Measurements from ENCODE around the gene PRIM1.
"Not testable (repeated sequence)": the region's sequence is repeated elsewhere in the genome, so short reads cannot be mapped to it uniquely, and the experiment has no call there.

Gene PRIM1

GRCh38 chr12:56763753-56764657, 11.9 kb upstream of the PRIM1 start:
- no peak for DNase-seq (ENCODE audit: low read depth, low spot score)
- Histone ChIP-seq H3K36me3 (ENCODE audit: control insufficient read depth, insufficient read depth, low read length) (no peaks in the 10 kb centered on the region), H3K4me3 (ENCODE audit: low read length) (no peak overlapping the region), H3K4me1 (ENCODE audit: control insufficient read depth, insufficient read depth, low read length) (no peaks in the 10 kb centered on the region; the same call in 1 of the 2 replicates), H3K27me3 (ENCODE audit: control insufficient read depth, insufficient read depth, low read length) (no peaks in the 10 kb centered on the region), H3K27ac (ENCODE audit: low read length) (no peak overlapping the region), H3K9me3 (ENCODE audit: control insufficient read depth, insufficient read depth, low read length) (no peaks in the 10 kb centered on the region)
- no CpG with 5 or more reads among the region's 5 CpGs for WGBS (ENCODE audit: insufficient coverage, insufficient read length)

- no peaks in the 10 kb centered on the region for H3K27me3 ChIP-seq (ENCODE audit: control insufficient read depth, insufficient read depth, low read length)
- no peaks in the 10 kb centered on the region for H3K36me3 ChIP-seq (ENCODE audit: control insufficient read depth, insufficient read depth, low read length)
- no peaks in the 10 kb centered on the region for H3K4me1 ChIP-seq (ENCODE audit: control insufficient read depth, insufficient read depth, low read length)
- H3K9me3 ChIP-seq (ENCODE audit: control insufficient read depth, insufficient read depth, low read length) = no peaks in the 10 kb centered on the region
- no peak overlapping the region for H3K27ac ChIP-seq (ENCODE audit: low read length)
- WGBS (ENCODE audit: insufficient coverage, insufficient read length) = no CpG with 5 or more reads among the region's 2 CpGs
- DNase-seq (ENCODE audit: low read depth, low spot score) = no peak
- no peak overlapping the region for H3K4me3 ChIP-seq (ENCODE audit: low read length)
Observed at GRCh38 chr12:56761812-56762211, 9.7 kb upstream of the PRIM1 start.

- no peaks in the 10 kb centered on the region for H3K27me3 ChIP-seq (ENCODE audit: control insufficient read depth, insufficient read depth, low read length)
- no peaks in the 10 kb centered on the region for H3K36me3 ChIP-seq (ENCODE audit: control insufficient read depth, insufficient read depth, low read length)
- no CpG with 5 or more reads among the region's 7 CpGs for whole genome bisulfite sequencing (ENCODE audit: insufficient coverage, insufficient read length)
- H3K4me1 ChIP-seq (ENCODE audit: control insufficient read depth, insufficient read depth, low read length) = no peaks in the 10 kb centered on the region
- H3K4me3 ChIP-seq (ENCODE audit: low read length) = no peak overlapping the region
- no peaks in the 10 kb centered on the region for H3K9me3 ChIP-seq (ENCODE audit: control insufficient read depth, insufficient read depth, low read length)
- DNase-seq (ENCODE audit: low read depth, low spot score) = no peak
- no peak overlapping the region for H3K27ac ChIP-seq (ENCODE audit: low read length)
Observed at GRCh38 chr12:56760460-56760859, 8.3 kb upstream of the PRIM1 start.

- no CpG with 5 or more reads among the region's 6 CpGs for WGBS (ENCODE audit: insufficient coverage, insufficient read length)
- Histone ChIP-seq H3K9me3 (ENCODE audit: control insufficient read depth, insufficient read depth, low read length) (no peaks in the 10 kb centered on the region), H3K4me3 (ENCODE audit: low read length) (no peak overlapping the region), H3K36me3 (ENCODE audit: control insufficient read depth, insufficient read depth, low read length) (no peaks in the 10 kb centered on the region), H3K27ac (ENCODE audit: low read length) (no peak overlapping the region), H3K4me1 (ENCODE audit: control insufficient read depth, insufficient read depth, low read length) (no peaks in the 10 kb centered on the region), H3K27me3 (ENCODE audit: control insufficient read depth, insufficient read depth, low read length) (no peaks in the 10 kb centered on the region)
- DNase-seq (ENCODE audit: low read depth, low spot score) = no peak
Observed at GRCh38 chr12:56759263-56759908, 7.3 kb upstream of the PRIM1 start.

- no CpG with 5 or more reads among the region's 3 CpGs for WGBS (ENCODE audit: insufficient coverage, insufficient read length)
- H3K36me3 ChIP-seq (ENCODE audit: control insufficient read depth, insufficient read depth, low read length) = no peaks in the 10 kb centered on the region
- H3K4me1 ChIP-seq (ENCODE audit: control insufficient read depth, insufficient read depth, low read length) = no peaks in the 10 kb centered on the region
- DNase-seq (ENCODE audit: low read depth, low spot score) = no peak
- H3K27me3 ChIP-seq (ENCODE audit: control insufficient read depth, insufficient read depth, low read length) = no peaks in the 10 kb centered on the region
- no peak overlapping the region for H3K27ac ChIP-seq (ENCODE audit: low read length)
- no peak overlapping the region for H3K4me3 ChIP-seq (ENCODE audit: low read length)
- no peaks in the 10 kb centered on the region for H3K9me3 ChIP-seq (ENCODE audit: control insufficient read depth, insufficient read depth, low read length)
Observed at GRCh38 chr12:56758728-56759262, 6.7 kb upstream of the PRIM1 start.

GRCh38 chr12:56757971-56758370, 5.8 kb upstream of the PRIM1 start:
- not testable (repeated sequence) for DNase-seq (ENCODE audit: low read depth, low spot score); H3K9me3 ChIP-seq (ENCODE audit: control insufficient read depth, insufficient read depth, low read length); H3K4me3 ChIP-seq (ENCODE audit: low read length); H3K36me3 ChIP-seq (ENCODE audit: control insufficient read depth, insufficient read depth, low read length); H3K27ac ChIP-seq (ENCODE audit: low read length); H3K27me3 ChIP-seq (ENCODE audit: control insufficient read depth, insufficient read depth, low read length); H3K4me1 ChIP-seq (ENCODE audit: control insufficient read depth, insufficient read depth, low read length)
- no CpG with 5 or more reads among the region's 1 CpG for WGBS (ENCODE audit: insufficient coverage, insufficient read length)

- Histone ChIP-seq H3K36me3 (ENCODE audit: control insufficient read depth, insufficient read depth, low read length) (no peaks in the 10 kb centered on the region; the same call in 1 of the 2 replicates), H3K9me3 (ENCODE audit: control insufficient read depth, insufficient read depth, low read length) (no peaks in the 10 kb centered on the region), H3K4me1 (ENCODE audit: control insufficient read depth, insufficient read depth, low read length) (no peaks in the 10 kb centered on the region), H3K4me3 (ENCODE audit: low read length) (no peak overlapping the region), H3K27ac (ENCODE audit: low read length) (no peak overlapping the region), H3K27me3 (ENCODE audit: control insufficient read depth, insufficient read depth, low read length) (no peaks in the 10 kb centered on the region)
- DNase-seq (ENCODE audit: low read depth, low spot score) = no peak
- no CpG with 5 or more reads among the region's 1 CpG for WGBS (ENCODE audit: insufficient coverage, insufficient read length)
Observed at GRCh38 chr12:56753566-56753965, 1.4 kb upstream of the PRIM1 start.

- not testable (repeated sequence) for H3K4me3 ChIP-seq (ENCODE audit: low read length)
- 100% methylated on average over 1 of the region's 13 CpGs for WGBS (ENCODE audit: insufficient coverage, insufficient read length)
Observed at GRCh38 chr12:56750596-56750995, 1.5 kb downstream of the PRIM1 start.

GRCh38 chr12:56749853-56750252, 2.3 kb downstream of the PRIM1 start:
- DNase-seq (ENCODE audit: low read depth, low spot score) = no peak
- no peaks in the 10 kb centered on the region for H3K27me3 ChIP-seq (ENCODE audit: control insufficient read depth, insufficient read depth, low read length)
- H3K4me3 ChIP-seq (ENCODE audit: low read length) = no peak overlapping the region
- peaks cover 9% of the 10 kb centered on the region; the same call in 1 of the 2 replicates for H3K36me3 ChIP-seq (ENCODE audit: control insufficient read depth, insufficient read depth, low read length)
- H3K27ac ChIP-seq (ENCODE audit: low read length) = no peak overlapping the region
- no peaks in the 10 kb centered on the region for H3K9me3 ChIP-seq (ENCODE audit: control insufficient read depth, insufficient read depth, low read length)
- no peaks in the 10 kb centered on the region for H3K4me1 ChIP-seq (ENCODE audit: control insufficient read depth, insufficient read depth, low read length)

More at GRCh38 chr12:56750596-56750995, 1.5 kb downstream of the PRIM1 start:
- not testable (repeated sequence) for H3K36me3 ChIP-seq (ENCODE audit: control insufficient read depth, insufficient read depth, low read length); DNase-seq (ENCODE audit: low read depth, low spot score); H3K4me1 ChIP-seq (ENCODE audit: control insufficient read depth, insufficient read depth, low read length); H3K27me3 ChIP-seq (ENCODE audit: control insufficient read depth, insufficient read depth, low read length); H3K27ac ChIP-seq (ENCODE audit: low read length); H3K9me3 ChIP-seq (ENCODE audit: control insufficient read depth, insufficient read depth, low read length)

GRCh38 chr12:56749359-56749758, 2.8 kb downstream of the PRIM1 start:
- no peak overlapping the region for H3K4me3 ChIP-seq (ENCODE audit: low read length)
- no CpG with 5 or more reads among the region's 2 CpGs for whole genome bisulfite sequencing (ENCODE audit: insufficient coverage, insufficient read length)
- no peaks in the 10 kb centered on the region for H3K9me3 ChIP-seq (ENCODE audit: control insufficient read depth, insufficient read depth, low read length)
- H3K4me1 ChIP-seq (ENCODE audit: control insufficient read depth, insufficient read depth, low read length) = no peaks in the 10 kb centered on the region
- peaks cover 9% of the 10 kb centered on the region; the same call in 1 of the 2 replicates for H3K36me3 ChIP-seq (ENCODE audit: control insufficient read depth, insufficient read depth, low read length)
- H3K27me3 ChIP-seq (ENCODE audit: control insufficient read depth, insufficient read depth, low read length) = no peaks in the 10 kb centered on the region
- DNase-seq (ENCODE audit: low read depth, low spot score) = no peak
- no peak overlapping the region for H3K27ac ChIP-seq (ENCODE audit: low read length)

All from iPS DF 6.9 (cell line).